ENCODE measurements around the gene SAMD7. TPM values are rescaled to one million over a fixed set of nuclear protein-coding genes. Genes with fewer than 3 reads are reported as not detected.
A peak's percentile ranks its signal among the peaks of the same experiment; 100 is the strongest.

The SAMD7 gene
- total and polyA plus RNA-seq, 8 donors = not detected

DNA sequence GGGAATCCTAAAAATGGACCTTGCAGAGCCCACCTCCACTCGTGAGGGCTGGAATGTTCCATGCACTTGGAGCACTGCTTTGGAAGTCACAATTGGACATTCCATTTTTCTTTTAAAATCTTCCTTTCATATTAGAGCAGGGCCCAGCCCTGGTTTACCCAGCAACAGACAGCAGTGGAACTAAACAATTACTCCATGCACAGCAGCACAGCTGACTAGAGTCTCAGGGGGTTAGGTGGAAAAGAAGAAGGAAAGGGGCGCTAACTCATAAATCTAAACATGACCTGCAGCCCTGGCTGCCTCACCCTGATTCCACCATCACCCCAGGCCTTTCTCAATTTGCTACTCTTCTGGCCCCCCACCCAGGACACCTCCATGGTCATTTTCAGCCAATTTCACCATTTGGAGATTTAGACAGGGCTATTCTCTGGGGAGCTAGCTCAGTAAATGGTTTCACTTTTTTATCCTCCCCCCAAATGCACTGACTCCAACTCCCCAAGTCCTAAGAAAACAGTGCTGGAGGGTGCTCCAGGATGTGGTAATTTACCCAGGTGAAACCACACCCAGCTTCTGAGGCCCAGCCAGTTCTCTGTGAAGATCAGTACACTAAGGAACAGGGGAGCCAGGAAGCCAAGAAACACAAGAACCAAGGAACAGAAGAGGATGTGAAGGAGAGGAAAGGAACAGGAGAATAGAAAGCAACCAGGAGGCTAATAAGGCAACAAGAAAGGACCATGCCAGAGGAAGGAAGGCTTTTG lies 40.1 kb upstream of the SAMD7 start:
- no peaks in the 10 kb centered on the region for H3K36me3 ChIP-seq
- peaks cover 0 to 10% (median 8%) of the 10 kb centered on the region in 3 donors for H3K4me1 ChIP-seq
- TF ChIP-seq, protein P1, sequence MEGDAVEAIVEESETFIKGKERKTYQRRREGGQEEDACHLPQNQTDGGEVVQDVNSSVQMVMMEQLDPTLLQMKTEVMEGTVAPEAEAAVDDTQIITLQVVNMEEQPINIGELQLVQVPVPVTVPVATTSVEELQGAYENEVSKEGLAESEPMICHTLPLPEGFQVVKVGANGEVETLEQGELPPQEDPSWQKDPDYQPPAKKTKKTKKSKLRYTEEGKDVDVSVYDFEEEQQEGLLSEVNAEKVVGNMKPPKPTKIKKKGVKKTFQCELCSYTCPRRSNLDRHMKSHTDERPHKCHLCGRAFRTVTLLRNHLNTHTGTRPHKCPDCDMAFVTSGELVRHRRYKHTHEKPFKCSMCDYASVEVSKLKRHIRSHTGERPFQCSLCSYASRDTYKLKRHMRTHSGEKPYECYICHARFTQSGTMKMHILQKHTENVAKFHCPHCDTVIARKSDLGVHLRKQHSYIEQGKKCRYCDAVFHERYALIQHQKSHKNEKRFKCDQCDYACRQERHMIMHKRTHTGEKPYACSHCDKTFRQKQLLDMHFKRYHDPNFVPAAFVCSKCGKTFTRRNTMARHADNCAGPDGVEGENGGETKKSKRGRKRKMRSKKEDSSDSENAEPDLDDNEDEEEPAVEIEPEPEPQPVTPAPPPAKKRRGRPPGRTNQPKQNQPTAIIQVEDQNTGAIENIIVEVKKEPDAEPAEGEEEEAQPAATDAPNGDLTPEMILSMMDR (IDR thresholded peaks at IDR 0.05) = no peak
- WGBS, 2 donors = 84 to 91% methylated on average over 2 of the region's 2 CpGs
- no peak overlapping the region for H3K27ac ChIP-seq
- intact Hi-C loops (cut with DNase I) = no loop called here
- no peak for FAIRE-seq
- no peak overlapping the region for H3K4me3 ChIP-seq
- DNase-seq = no peak
- no peaks in the 10 kb centered on the region for H3K27me3 ChIP-seq
- H3K9me3 ChIP-seq = no peaks in the 10 kb centered on the region
- peak in 1 of 4 donors; percentile 40 for ATAC-seq

DNA sequence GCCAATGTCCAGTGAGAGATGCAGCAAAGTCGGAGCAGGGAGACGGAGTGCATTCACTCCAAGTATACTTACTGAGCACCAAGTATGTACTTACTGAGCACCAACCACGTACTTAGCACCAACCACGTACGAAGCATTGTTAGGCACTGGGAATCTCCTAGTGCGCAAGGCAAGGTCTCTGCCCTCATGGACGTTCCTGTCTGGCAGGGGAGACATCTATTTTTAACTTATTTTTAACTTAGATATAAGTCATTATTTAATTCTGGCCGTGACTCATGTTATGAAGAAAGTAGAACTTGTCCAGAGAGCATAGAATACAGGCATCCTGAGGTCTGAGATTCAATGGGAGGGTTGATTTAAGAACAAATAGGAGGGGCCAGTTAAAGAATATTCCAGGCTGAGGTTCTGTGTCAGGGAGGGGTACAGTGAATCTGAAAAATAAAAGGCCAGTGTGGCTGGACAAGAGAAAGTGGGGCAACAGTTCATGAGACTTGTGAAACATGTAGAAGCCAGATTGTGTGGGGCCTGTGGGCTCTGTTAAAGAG lies 32.3 kb upstream of the SAMD7 start:
- FAIRE-seq = no peak
- no peak for ATAC-seq
- Histone ChIP-seq H3K36me3 (no peaks in the 10 kb centered on the region), H3K27ac (no peak overlapping the region), H3K9me3 (no peaks in the 10 kb centered on the region), H3K27me3 (no peaks in the 10 kb centered on the region), H3K4me1 (no peaks in the 10 kb centered on the region), H3K4me3 (no peak overlapping the region)
- DNase-seq = no peak
- 75 to 80% methylated on average over 8 of the region's 8 CpGs for WGBS, 2 donors
- TF ChIP-seq, protein P1 (IDR thresholded peaks at IDR 0.05) = no peak
- intact Hi-C loops (cut with DNase I) = no loop called here

GRCh38 chr3:169879845-169880575 lies 31.4 kb upstream of the SAMD7 start:
- no peak for ATAC-seq
- Histone ChIP-seq H3K9me3 (no peaks in the 10 kb centered on the region), H3K4me3 (no peak overlapping the region), H3K27me3 (no peaks in the 10 kb centered on the region), H3K27ac (no peak overlapping the region), H3K4me1 (no peaks in the 10 kb centered on the region), H3K36me3 (no peaks in the 10 kb centered on the region)
- intact Hi-C loops (cut with DNase I) = no loop called here
- TF ChIP-seq, protein P1 (IDR thresholded peaks at IDR 0.05) = no peak
- no peak for DNase-seq
- FAIRE-seq = no peak
- WGBS, 2 donors = 60 to 77% methylated on average over 3 of the region's 3 CpGs

GRCh38 chr3:169880576-169881250 lies 30.7 kb upstream of the SAMD7 start:
- DNase-seq = no peak
- TF ChIP-seq, protein P1 (IDR thresholded peaks at IDR 0.05) = no peak
- Histone ChIP-seq H3K27ac (no peak overlapping the region), H3K9me3 (no peaks in the 10 kb centered on the region), H3K4me1 (no peaks in the 10 kb centered on the region), H3K27me3 (no peaks in the 10 kb centered on the region), H3K4me3 (no peak overlapping the region), H3K36me3 (no peaks in the 10 kb centered on the region)
- intact Hi-C loops (cut with DNase I) = no loop called here
- no peak for FAIRE-seq
- 67 to 71% methylated on average over 4 of the region's 4 CpGs for WGBS, 2 donors
- ATAC-seq = no peak

Measured in pancreas (tissue), 10 donors.